Sigmoid colon (tissue), 7 donors: Measurements from ENCODE around the gene PRMT7. TPM values are rescaled to one million over a fixed set of nuclear protein-coding genes. Genes with fewer than 3 reads are reported as not detected.

Experiments
- DNase-seq: peaks from one replicate; pipeline ENCODE4 v3.0.0-alpha.2; 2019
- H3K27ac ChIP-seq, 4 donors: fragments of 200-600 bp; sonication (generic); one replicate each; pipeline ENCODE4 v1.5.1; 2016 to 2019; ENCODE audit warnings: mild to moderate bottlenecking in 1 of 4
- H3K27me3 ChIP-seq, 3 donors: fragments of 200-600 bp; sonication (generic); one replicate each; pipeline ENCODE4 v1.5.1; 2019; ENCODE audit warnings: mild to moderate bottlenecking in 1 of 3
- H3K36me3 ChIP-seq, 4 donors: fragments of 200-600 bp; sonication (generic); one replicate each; pipeline ENCODE4 v1.5.1; 2016 to 2019
- H3K4me1 ChIP-seq, 4 donors: fragments of 200-600 bp; sonication (generic); one replicate each; pipeline ENCODE4 v1.5.1; 2017 to 2019
- H3K4me3 ChIP-seq, 4 donors: fragments of 200-600 bp; sonication (generic); one replicate each; pipeline ENCODE4 v1.5.1; 2017 to 2019; ENCODE audit warnings: mild to moderate bottlenecking in 2 of 4, moderate library complexity in 1 of 4
- H3K9me3 ChIP-seq, 4 donors: fragments of 200-600 bp in 3 of 4; sonication (generic) in 3 of 4; one replicate each; pipeline versions ENCODE4 v1.5.1 to v1.6.1; 2013 to 2019
- CTCF ChIP-seq, 4 experiments: fragments of 450-650 bp in 3 of 4; fragments of 200-600 bp in 1 of 4; IDR thresholded peaks; one replicate each; pipeline ENCODE4 v1.5.1; 2016 to 2019; ENCODE audit warnings: antibody characterized with exemption in 4 of 4, mild to moderate bottlenecking in 3 of 4, moderate library complexity in 2 of 4
- EP300 ChIP-seq, 4 donors: sonication (generic); formaldehyde crosslinking; IDR thresholded peaks; one replicate each; pipeline ENCODE4 v1.6.1; 2017; ENCODE audit warnings: antibody characterized with exemption in 4 of 4
- POLR2A ChIP-seq, 2 donors: fragments of 450-650 bp; IDR thresholded peaks; one replicate each; pipeline ENCODE4 v1.6.1; 2016; ENCODE audit warnings: antibody characterized with exemption in 2 of 2, mild to moderate bottlenecking in 2 of 2, moderate library complexity in 2 of 2
- POLR2AphosphoS5 ChIP-seq, 4 donors: sonication (generic); formaldehyde crosslinking; IDR thresholded peaks; one replicate each; pipeline ENCODE4 v1.6.1; 2017; ENCODE audit warnings: antibody characterized with exemption in 4 of 4
- WGBS, 2 donors: extraction: QIAGEN DNeasy Blood & Tissue Kit; methylation state at CpG; one replicate each; pipeline ENCODE4 v1.1.7; 2013; 5-methylcytosine and 5-hydroxymethylcytosine counted together
- intact Hi-C: fragments of 100-400 bp; cut with DNase I; formaldehyde crosslinking; loops from one replicate; pipeline ENCODE4 v1.15.1; 2023
- polyA plus RNA-seq, 3 donors: library from polyadenylated mRNA; stranded (reverse); fragments of 200-250 nt; gene quantifications; one replicate each; pipeline ENCODE4 v1.2.3, GENCODE V29; 2013
- total RNA-seq, 4 donors: library from RNA; depleted of rRNA; stranded (reverse); fragments of >200 nt; gene quantifications; one replicate each; pipeline ENCODE4 v1.1.0, GENCODE V29; 2016
- donor health status: healthy with polysubstance abuse.
- donor health status: Bipolar disorder and iron deficiency.
- donor health status: healthy.

The PRMT7 gene
- total and polyA plus RNA-seq, 7 donors = 12.0 to 51.0 (median 40.7) TPM

- TF ChIP-seq POLR2AphosphoS5 (IDR thresholded peaks at IDR 0.05) = no peak
- TF ChIP-seq POLR2A (IDR thresholded peaks at IDR 0.05) = no peak
- TF ChIP-seq EP300 (IDR thresholded peaks at IDR 0.05) = no peak
- TF ChIP-seq CTCF (IDR thresholded peaks at IDR 0.05) = no peak
- no peak for DNase-seq
- peaks cover 8 to 33% (median 17%) of the 10 kb centered on the region in 4 donors for H3K36me3 ChIP-seq
- peaks cover 0 to 12% (median 0%) of the 10 kb centered on the region in 4 donors for H3K4me1 ChIP-seq
- intact Hi-C loops = no loop called here
- H3K27me3 ChIP-seq = peaks cover 4 to 30% (median 19%) of the 10 kb centered on the region in 3 donors
- no peak overlapping the region for H3K27ac ChIP-seq
- no peaks in the 10 kb centered on the region for H3K9me3 ChIP-seq
- WGBS, 2 donors = 82% methylated on average over 16 of the region's 16 CpGs
- H3K4me3 ChIP-seq = no peak overlapping the region
Observed at GRCh38 chr16:68361485-68361884, 50.7 kb downstream of the PRMT7 start.

- intact Hi-C loops = no loop called here
- 81% methylated on average over 8 of the region's 8 CpGs for WGBS, 2 donors
- DNase-seq = no peak
- Histone ChIP-seq H3K9me3 (no peaks in the 10 kb centered on the region), H3K27me3 (peaks cover 4 to 39% (median 28%) of the 10 kb centered on the region in 3 donors), H3K27ac (no peak overlapping the region), H3K4me1 (peaks cover 0 to 12% (median 0%) of the 10 kb centered on the region in 4 donors), H3K36me3 (peaks cover 8 to 24% (median 8%) of the 10 kb centered on the region in 4 donors), H3K4me3 (no peak overlapping the region)
- TF ChIP-seq POLR2AphosphoS5 (IDR thresholded peaks at IDR 0.05) (no peak), POLR2A (IDR thresholded peaks at IDR 0.05) (no peak), CTCF (IDR thresholded peaks at IDR 0.05) (no peak), EP300 (IDR thresholded peaks at IDR 0.05) (no peak)
Observed at GRCh38 chr16:68362262-68362913, 51.6 kb downstream of the PRMT7 start.

- Histone ChIP-seq H3K9me3 (no peaks in the 10 kb centered on the region), H3K27ac (no peak overlapping the region), H3K36me3 (peaks cover under 1 to 17% (median 3%) of the 10 kb centered on the region in 4 donors), H3K4me1 (peaks cover 0 to 12% (median 0%) of the 10 kb centered on the region in 4 donors), H3K4me3 (no peak overlapping the region), H3K27me3 (peaks cover 4 to 45% (median 31%) of the 10 kb centered on the region in 3 donors)
- 86% methylated on average over 18 of the region's 18 CpGs for WGBS, 2 donors
- no peak for DNase-seq
- intact Hi-C loops = no loop called here
- no peak for TF ChIP-seq POLR2AphosphoS5 (IDR thresholded peaks at IDR 0.05)
- no peak for TF ChIP-seq POLR2A (IDR thresholded peaks at IDR 0.05)
- no peak for TF ChIP-seq CTCF (IDR thresholded peaks at IDR 0.05)
- TF ChIP-seq EP300 (IDR thresholded peaks at IDR 0.05) = no peak
Observed at GRCh38 chr16:68362947-68363657, 52.3 kb downstream of the PRMT7 start.

GRCh38 chr16:68363658-68364521 lies 53.1 kb downstream of the PRMT7 start:
- DNase-seq = no peak
- H3K27ac ChIP-seq = no peak overlapping the region
- peaks cover 0 to 12% (median 0%) of the 10 kb centered on the region in 4 donors for H3K4me1 ChIP-seq
- peaks cover 4 to 52% (median 31%) of the 10 kb centered on the region in 3 donors for H3K27me3 ChIP-seq
- intact Hi-C loops = no loop called here
- H3K36me3 ChIP-seq = peaks cover 0 to 11% (median 0%) of the 10 kb centered on the region in 4 donors
- TF ChIP-seq CTCF (IDR thresholded peaks at IDR 0.05) (no peak), POLR2A (IDR thresholded peaks at IDR 0.05) (no peak), EP300 (IDR thresholded peaks at IDR 0.05) (no peak), POLR2AphosphoS5 (IDR thresholded peaks at IDR 0.05) (no peak)
- no peaks in the 10 kb centered on the region for H3K9me3 ChIP-seq
- WGBS, 2 donors = 76 to 79% methylated on average over 22 of the region's 22 CpGs
- no peak overlapping the region for H3K4me3 ChIP-seq
